MM.1S (cell line): ENCODE results near the gene LRFN2.

Source experiments
- DNase-seq: peaks from one replicate; pipeline ENCODE4 v3.0.0-alpha.2; 2015
- H2AFZ ChIP-seq: fragments of 300-600 bp; sonication (generic); 2 replicates; pipeline ENCODE4 v1.6.0; 2016; ENCODE audit warnings: antibody characterized with exemption, low read length
- H3F3A ChIP-seq: fragments of 300-600 bp; sonication (generic); 2 replicates; pipeline ENCODE4 v1.6.1; 2016; ENCODE audit warnings: mild to moderate bottlenecking, antibody characterized with exemption, low read length, moderate library complexity, mixed read lengths; ENCODE audit not compliant: insufficient read depth
- H3K27ac ChIP-seq: fragments of 300-600 bp; sonication (generic); 2 replicates; pipeline ENCODE4 v1.5.1; 2016; ENCODE audit warnings: mild to moderate bottlenecking, low read length
- H3K27me3 ChIP-seq: fragments of 300-600 bp; sonication (generic); replicated peaks from 2 replicates; pipeline ENCODE4 v1.6.0; 2016; ENCODE audit warnings: low read length; ENCODE audit not compliant: insufficient read depth
- H3K36me3 ChIP-seq: fragments of 300-600 bp; sonication (generic); replicated peaks from 2 replicates; pipeline ENCODE4 v1.6.1; 2016; ENCODE audit warnings: mild to moderate bottlenecking, low read length, mixed read lengths; ENCODE audit not compliant: insufficient read depth
- H3K4me1 ChIP-seq: fragments of 300-600 bp; sonication (generic); 2 replicates; pipeline ENCODE4 v1.6.1; 2016; ENCODE audit warnings: low read length, mixed read lengths
- H3K4me2 ChIP-seq: fragments of 300-600 bp; sonication (generic); 2 replicates; pipeline ENCODE4 v1.6.0; 2016; ENCODE audit warnings: low read depth, low read length
- H3K4me3 ChIP-seq: fragments of 300-600 bp; sonication (generic); 2 replicates; pipeline ENCODE4 v1.5.1; 2016; ENCODE audit warnings: low read length, mixed read lengths
- H3K79me2 ChIP-seq: fragments of 300-600 bp; sonication (generic); 2 replicates; pipeline ENCODE4 v1.6.1; 2016; ENCODE audit warnings: mixed run types, low read length, mixed read lengths
- H3K9ac ChIP-seq: fragments of 300-600 bp; sonication (generic); 2 replicates; pipeline ENCODE4 v1.6.1; 2016; ENCODE audit warnings: low read length, mixed read lengths
- H3K9me2 ChIP-seq: fragments of 300-600 bp; sonication (generic); replicated peaks from 2 replicates; pipeline ENCODE4 v1.6.1; 2016; ENCODE audit warnings: mild to moderate bottlenecking, low read length, mixed read lengths; ENCODE audit not compliant: insufficient read depth
- H3K9me3 ChIP-seq: fragments of 300-600 bp; sonication (generic); replicated peaks from 2 replicates; pipeline ENCODE4 v1.6.1; 2016; ENCODE audit warnings: mild to moderate bottlenecking, low read length, mixed read lengths; ENCODE audit not compliant: insufficient read depth
- H4K20me1 ChIP-seq: fragments of 300-600 bp; sonication (generic); 2 replicates; pipeline ENCODE4 v1.6.1; 2016; ENCODE audit warnings: mild to moderate bottlenecking, low read length, moderate library complexity, mixed read lengths; ENCODE audit not compliant: insufficient read depth
- CTCF ChIP-seq: fragments of 300-600 bp; sonication (generic); IDR thresholded peaks from 2 replicates; pipeline ENCODE4 v1.5.1; 2016; ENCODE audit warnings: antibody characterized with exemption, low read length, mixed read lengths
- EZH2 ChIP-seq: fragments of 300-600 bp; sonication (generic); optimal IDR thresholded peaks from 2 replicates; pipeline ENCODE3; 2017; ENCODE audit warnings: low read depth, mild to moderate bottlenecking, antibody characterized with exemption, low read length, mixed read lengths
- EZH2phosphoT487 ChIP-seq: fragments of 300-600 bp; sonication (generic); IDR thresholded peaks from 2 replicates; pipeline ENCODE4 v1.6.1; 2018; ENCODE audit warnings: antibody characterized with exemption, low read length

The LRFN2 gene

GRCh38 chr6:40500227-40500626, 86.9 kb downstream of the LRFN2 start:
- Histone ChIP-seq H3K27me3 (no peaks in the 10 kb centered on the region), H3K36me3 (no peaks in the 10 kb centered on the region), H3K9ac (no peak overlapping the region), H3K79me2 (no peaks in the 10 kb centered on the region), H2AFZ (no peak overlapping the region), H3K4me3 (no peak overlapping the region), H4K20me1 (no peaks in the 10 kb centered on the region), H3K9me3 (no peaks in the 10 kb centered on the region), H3K9me2 (no peaks in the 10 kb centered on the region), H3K4me1 (no peaks in the 10 kb centered on the region), H3K27ac (no peak overlapping the region), H3K4me2 (no peak overlapping the region), H3F3A (no peaks in the 10 kb centered on the region)
- DNase-seq: no peak
- TF ChIP-seq CTCF (no peak), EZH2phosphoT487 (no peak), EZH2 (no peak)

GRCh38 chr6:40499215-40499614, 87.9 kb downstream of the LRFN2 start:
- Histone ChIP-seq H3K27ac (no peak overlapping the region), H2AFZ (no peak overlapping the region), H3K9me2 (no peaks in the 10 kb centered on the region), H3K9me3 (no peaks in the 10 kb centered on the region), H3K4me1 (no peaks in the 10 kb centered on the region), H3F3A (no peaks in the 10 kb centered on the region), H3K9ac (no peak overlapping the region), H3K4me3 (no peak overlapping the region), H3K27me3 (no peaks in the 10 kb centered on the region), H3K4me2 (no peak overlapping the region), H3K79me2 (no peaks in the 10 kb centered on the region), H4K20me1 (no peaks in the 10 kb centered on the region), H3K36me3 (no peaks in the 10 kb centered on the region)
- TF ChIP-seq EZH2 (no peak), EZH2phosphoT487 (no peak), CTCF (no peak)
- DNase-seq: no peak

- no peaks in the 10 kb centered on the region for H3K9me2 ChIP-seq
- no peaks in the 10 kb centered on the region for H3K36me3 ChIP-seq
- no peaks in the 10 kb centered on the region for H4K20me1 ChIP-seq
- no peak for TF ChIP-seq EZH2
- no peaks in the 10 kb centered on the region for H3K79me2 ChIP-seq
- H3K4me1 ChIP-seq: no peaks in the 10 kb centered on the region
- H3K9ac ChIP-seq: no peak overlapping the region
- no peak for DNase-seq
- H3K27me3 ChIP-seq: no peaks in the 10 kb centered on the region
- no peaks in the 10 kb centered on the region for H3K9me3 ChIP-seq
- H3K27ac ChIP-seq: no peak overlapping the region
- H3K4me3 ChIP-seq: no peak overlapping the region
- no peak overlapping the region for H3K4me2 ChIP-seq
- H3F3A ChIP-seq: no peaks in the 10 kb centered on the region
- no peak overlapping the region for H2AFZ ChIP-seq
Observed at GRCh38 chr6:40498148-40498547, 89.0 kb downstream of the LRFN2 start.

- no peak for DNase-seq
- Histone ChIP-seq H3K9me2 (no peaks in the 10 kb centered on the region), H4K20me1 (no peaks in the 10 kb centered on the region), H3K79me2 (no peaks in the 10 kb centered on the region), H3K9me3 (no peaks in the 10 kb centered on the region), H3K4me1 (no peaks in the 10 kb centered on the region), H3K4me3 (no peak overlapping the region), H3K4me2 (no peak overlapping the region), H3K27ac (no peak overlapping the region), H3K36me3 (no peaks in the 10 kb centered on the region), H3K27me3 (no peaks in the 10 kb centered on the region), H2AFZ (no peak overlapping the region), H3K9ac (no peak overlapping the region), H3F3A (no peaks in the 10 kb centered on the region)
- TF ChIP-seq CTCF (no peak), EZH2phosphoT487 (no peak), EZH2 (no peak)
Observed at GRCh38 chr6:40492187-40492586, 95.0 kb downstream of the LRFN2 start.
